PC-9 (cell line): ENCODE results near the gene GRHL1. TPM values are rescaled to one million over a fixed set of nuclear protein-coding genes. Genes with fewer than 3 reads are reported as not detected.

Source experiments
- BruUV-seq: library from RNA; stranded (reverse); fragments of 400-500 nt; replicated peaks from 2 replicates; lab custom pipeline; 2021; lab: Mats Ljungman, UMichigan
- CTCF ChIA-PET: fragments of 300-600 bp; sonication (Branson Sonifier 250); formaldehyde crosslinking; loops from one replicate; lab custom pipeline; 2022; ENCODE audit warnings: antibody characterized with exemption; lab: Charles Lee
- POLR2A ChIA-PET: fragments of 300-600 bp; sonication (Branson Sonifier 250); formaldehyde crosslinking; loops from one replicate; lab custom pipeline; 2022; ENCODE audit warnings: antibody characterized with exemption; ENCODE audit not compliant: unreplicated experiment; lab: Charles Lee
- DNase-seq, 2 experiments: peaks; one replicate each; pipeline versions ENCODE4 v3.0.0 to v3.0.0-alpha.2; 2015 to 2022; ENCODE audit warnings: mixed read lengths in 1 of 2
- H2AFZ ChIP-seq: fragments of 200-600 bp; sonication (generic); 2 replicates; pipeline ENCODE4 v1.8.1; 2017; ENCODE audit warnings: antibody characterized with exemption
- H3F3A ChIP-seq: fragments of 200-600 bp; sonication (generic); 2 replicates; pipeline ENCODE4 v1.8.1; 2017; ENCODE audit warnings: antibody characterized with exemption, mild to moderate bottlenecking, low read depth; ENCODE audit not compliant: insufficient read depth
- H3K27ac ChIP-seq: fragments of 200-600 bp; sonication (generic); 2 replicates; pipeline ENCODE4 v1.6.1; 2016; ENCODE audit warnings: mixed run types
- H3K27me3 ChIP-seq: fragments of 200-600 bp; sonication (generic); 2 replicates; pipeline ENCODE4 v1.6.1; 2016; ENCODE audit warnings: low read depth, mixed run types; ENCODE audit not compliant: insufficient read depth
- H3K36me3 ChIP-seq: fragments of 200-600 bp; sonication (generic); 2 replicates; pipeline ENCODE4 v1.6.1; 2016; ENCODE audit warnings: low read depth, mixed run types
- H3K4me1 ChIP-seq: fragments of 200-600 bp; sonication (generic); replicated peaks from 2 replicates; pipeline ENCODE4 v1.6.1; 2016; ENCODE audit warnings: mixed run types; ENCODE audit not compliant: insufficient read depth
- H3K4me2 ChIP-seq: fragments of 200-600 bp; sonication (generic); 2 replicates; pipeline ENCODE4 v1.6.1; 2017; ENCODE audit warnings: mixed run types
- H3K4me3 ChIP-seq: fragments of 200-600 bp; sonication (generic); 2 replicates; pipeline ENCODE4 v1.6.1; 2016; ENCODE audit warnings: mixed run types
- H3K79me2 ChIP-seq: fragments of 200-600 bp; sonication (generic); 2 replicates; pipeline ENCODE4 v1.6.1; 2017; ENCODE audit warnings: low read depth, mixed run types
- H3K9me2 ChIP-seq: fragments of 200-600 bp; sonication (generic); 2 replicates; pipeline ENCODE4 v1.8.1; 2017; ENCODE audit warnings: mild to moderate bottlenecking; ENCODE audit not compliant: insufficient read depth
- H3K9me3 ChIP-seq: fragments of 200-600 bp; sonication (generic); 2 replicates; pipeline ENCODE4 v1.8.1; 2016; ENCODE audit warnings: low read depth; ENCODE audit not compliant: insufficient read depth
- H4K20me1 ChIP-seq: fragments of 200-600 bp; sonication (generic); 2 replicates; pipeline ENCODE4 v1.8.1; 2017; ENCODE audit not compliant: insufficient read depth
- EZH2 ChIP-seq: fragments of 200-600 bp; sonication (generic); IDR thresholded peaks from 2 replicates; pipeline ENCODE4 v1.8.0; 2017; ENCODE audit warnings: antibody characterized with exemption, low read depth
- intact Hi-C: fragments of 100-400 bp; cut with micrococcal nuclease; formaldehyde crosslinking; loops from one replicate; pipeline ENCODE4 v1.10.0; 2022; ENCODE audit not compliant: unreplicated experiment
- total RNA-seq: library from RNA; stranded (reverse); gene quantifications from 2 replicates; pipeline ENCODE4 v1.2.3, GENCODE V29; 2021
- TF ChIP-seq, protein P1 (sequence below): fragments of 200-600 bp; sonication (generic); conservative IDR thresholded peaks from 2 replicates; pipeline ENCODE4 v1.6.1; 2017; ENCODE audit warnings: mixed run types, antibody characterized with exemption, mild to moderate bottlenecking, moderate library complexity

GRHL1 gene
- total RNA-seq, 1 experiment from 2014 or later = 10.6 TPM

GRCh38 chr2:9941996-9942390, 9.5 kb upstream of the GRHL1 start:
- CTCF ChIA-PET = interaction anchor here (0.6 to 1.1 kb wide), 3 partner anchors 10 to 127 kb away, joined by 3 to 13 read pairs (median 4); no protein-coding TSS in a partner anchor
- POLR2A ChIA-PET = interaction anchor here (0.6 to 0.7 kb wide), 4 partner anchors 107 to 1259 kb away, joined by 3 to 9 read pairs (median 3); no protein-coding TSS in a partner anchor
- intact Hi-C loops = loop anchor here (1.0 to 5.0 kb wide), 4 partner anchors 45 to 130 kb away; partner anchors contain the start of gene KLF11
- H3K9me3 ChIP-seq = no peaks in the 10 kb centered on the region
- no peak overlapping the region for H3K4me3 ChIP-seq
- no peak overlapping the region for H2AFZ ChIP-seq
- H3K4me2 ChIP-seq = peak overlapping the region; percentile 76
- BruUV-seq = no TSS peak
- no peaks in the 10 kb centered on the region; the same call in 1 of the 2 replicates for H3K9me2 ChIP-seq
- H4K20me1 ChIP-seq = no peaks in the 10 kb centered on the region
- no peaks in the 10 kb centered on the region for H3K79me2 ChIP-seq
- no peaks in the 10 kb centered on the region for H3K36me3 ChIP-seq
- peak overlapping the region; percentile 97 for H3K27ac ChIP-seq
- H3F3A ChIP-seq = peaks cover 52% of the 10 kb centered on the region
- TF ChIP-seq, protein P1, sequence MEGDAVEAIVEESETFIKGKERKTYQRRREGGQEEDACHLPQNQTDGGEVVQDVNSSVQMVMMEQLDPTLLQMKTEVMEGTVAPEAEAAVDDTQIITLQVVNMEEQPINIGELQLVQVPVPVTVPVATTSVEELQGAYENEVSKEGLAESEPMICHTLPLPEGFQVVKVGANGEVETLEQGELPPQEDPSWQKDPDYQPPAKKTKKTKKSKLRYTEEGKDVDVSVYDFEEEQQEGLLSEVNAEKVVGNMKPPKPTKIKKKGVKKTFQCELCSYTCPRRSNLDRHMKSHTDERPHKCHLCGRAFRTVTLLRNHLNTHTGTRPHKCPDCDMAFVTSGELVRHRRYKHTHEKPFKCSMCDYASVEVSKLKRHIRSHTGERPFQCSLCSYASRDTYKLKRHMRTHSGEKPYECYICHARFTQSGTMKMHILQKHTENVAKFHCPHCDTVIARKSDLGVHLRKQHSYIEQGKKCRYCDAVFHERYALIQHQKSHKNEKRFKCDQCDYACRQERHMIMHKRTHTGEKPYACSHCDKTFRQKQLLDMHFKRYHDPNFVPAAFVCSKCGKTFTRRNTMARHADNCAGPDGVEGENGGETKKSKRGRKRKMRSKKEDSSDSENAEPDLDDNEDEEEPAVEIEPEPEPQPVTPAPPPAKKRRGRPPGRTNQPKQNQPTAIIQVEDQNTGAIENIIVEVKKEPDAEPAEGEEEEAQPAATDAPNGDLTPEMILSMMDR = no peak
- TF ChIP-seq EZH2 = no peak
- no peaks in the 10 kb centered on the region for H3K27me3 ChIP-seq
- H3K4me1 ChIP-seq = peaks cover 80% of the 10 kb centered on the region
- no peak for DNase-seq

DNA sequence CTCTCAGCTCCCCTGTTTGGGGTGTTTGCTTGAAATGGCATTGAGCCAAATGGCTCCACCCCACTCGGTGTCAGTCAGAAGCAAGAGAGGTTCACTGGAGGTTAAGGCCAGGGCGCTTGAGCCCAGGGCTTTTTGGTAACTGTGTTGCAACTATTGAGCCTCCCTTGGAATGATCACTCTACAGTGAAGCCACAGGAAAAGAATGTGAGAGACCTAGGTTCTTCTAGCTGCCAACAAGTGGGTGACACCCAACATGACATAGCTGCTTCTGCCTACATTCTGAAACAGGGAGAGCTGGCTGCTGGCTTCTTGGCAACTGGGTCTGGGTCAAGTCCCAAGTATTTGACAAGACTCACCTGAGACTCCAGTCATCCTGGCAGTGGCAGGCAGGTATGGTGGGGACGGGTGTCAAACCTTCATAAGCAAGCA, 7.1 kb upstream of the GRHL1 start:
- Histone ChIP-seq H3K4me1 (peaks cover 78% of the 10 kb centered on the region), H3K4me2 (peak overlapping the region; percentile 29), H2AFZ (no peak overlapping the region), H4K20me1 (no peaks in the 10 kb centered on the region), H3K9me3 (no peaks in the 10 kb centered on the region), H3K9me2 (no peaks in the 10 kb centered on the region), H3K27me3 (no peaks in the 10 kb centered on the region), H3K27ac (peak overlapping the region; percentile 78), H3K79me2 (no peaks in the 10 kb centered on the region), H3K4me3 (no peak overlapping the region), H3F3A (peaks cover 52% of the 10 kb centered on the region), H3K36me3 (no peaks in the 10 kb centered on the region)
- peak; percentile 77 to 99 for DNase-seq
- TF ChIP-seq, protein P1 = no peak
- TF ChIP-seq EZH2 = no peak
- intact Hi-C loops = loop anchor here (5.0 kb wide), 2 partner anchors 47 to 132 kb away; no protein-coding TSS in a partner anchor
- BruUV-seq = no TSS peak
- ChIA-PET POLR2A (interaction anchor here (0.6 kb wide), 5 partner anchors 30 to 435 kb away, joined by 3 to 8 read pairs (median 6); partner anchors contain the start of gene TAF1B), CTCF (interaction anchor here (0.7 kb wide), 1 partner anchor 41 kb away, joined by 4 read pairs; no protein-coding TSS in a partner anchor)

DNA sequence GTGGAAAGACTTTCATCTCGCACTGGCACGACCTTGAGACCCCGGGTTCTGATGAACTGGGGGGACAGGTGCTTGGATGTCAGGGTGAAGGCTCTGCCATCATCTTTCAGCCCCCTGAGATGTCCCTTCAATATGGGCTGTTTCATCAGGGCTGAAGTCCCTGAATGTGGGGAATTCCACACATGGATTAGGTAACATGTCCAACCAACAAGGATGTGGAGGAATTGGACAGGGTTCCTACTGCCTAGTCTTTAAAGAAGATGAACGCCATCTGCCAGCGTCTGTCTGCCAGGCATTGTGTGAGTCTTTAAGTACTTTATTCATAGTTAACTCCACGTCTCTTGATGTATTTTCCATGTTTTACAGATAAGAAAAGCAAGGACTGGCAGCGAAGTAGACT, 5.9 kb upstream of the GRHL1 start:
- Histone ChIP-seq H3K4me1 (peaks cover 65% of the 10 kb centered on the region), H2AFZ (no peak overlapping the region), H4K20me1 (no peaks in the 10 kb centered on the region), H3K4me3 (no peak overlapping the region), H3K27ac (peak overlapping the region; percentile 78; the same call in 1 of the 2 replicates), H3K79me2 (no peaks in the 10 kb centered on the region), H3K27me3 (no peaks in the 10 kb centered on the region), H3K4me2 (no peak overlapping the region), H3K9me2 (no peaks in the 10 kb centered on the region), H3F3A (peaks cover 40% of the 10 kb centered on the region), H3K36me3 (no peaks in the 10 kb centered on the region), H3K9me3 (no peaks in the 10 kb centered on the region)
- TF ChIP-seq, protein P1 = no peak
- TF ChIP-seq EZH2 = no peak
- DNase-seq = peak in 1 of 2 experiments; percentile 23
- no TSS peak for BruUV-seq
- intact Hi-C loops = no loop called here
- POLR2A ChIA-PET = interaction anchor here (0.6 to 0.7 kb wide), 2 partner anchors 387 to 497 kb away, joined by 3 read pairs; no protein-coding TSS in a partner anchor
- CTCF ChIA-PET = no interaction called here
